H1 (cell line): ENCODE measurements around the gene EXOC2. TPM values are rescaled to one million over a fixed set of nuclear protein-coding genes. Genes with fewer than 3 reads are reported as not detected.

Experiments used
- CTCF ChIA-PET: fragments of 300-600 bp; sonication (Branson Sonifier 250); formaldehyde crosslinking; loops from one replicate; lab custom pipeline; 2021; ENCODE audit not compliant: partially characterized antibody; lab: Charles Lee
- POLR2A ChIA-PET: fragments of 300-600 bp; sonication (Branson Sonifier 250); formaldehyde crosslinking; loops from one replicate; lab custom pipeline; 2021; ENCODE audit warnings: inconsistent platforms; ENCODE audit not compliant: partially characterized antibody; lab: Charles Lee
- DNase-seq, 2 experiments: peaks; one replicate each; pipeline versions ENCODE4 v3.0.0 to v3.0.0-alpha.2; 2010 to 2022; ENCODE audit warnings: low spot score in 2 of 2, low read depth in 1 of 2, mixed read lengths in 1 of 2
- FAIRE-seq: peaks from 2 replicates; lab custom pipeline; 2011; peaks lifted over from hg19 to GRCh38; lab: Jason Lieb, UNC
- H2AFZ ChIP-seq: 2 replicates; pipeline ENCODE4 v1.8.1; 2012; ENCODE audit warnings: low read length, inconsistent platforms
- H2AK5ac ChIP-seq: 2 replicates; pipeline ENCODE4 v1.6.1; 2013; ENCODE audit warnings: low read depth, low read length
- H2BK120ac ChIP-seq: replicated peaks from 2 replicates; pipeline ENCODE3; 2013; ENCODE audit warnings: low read depth, low read length, inconsistent platforms
- H2BK12ac ChIP-seq: 2 replicates; pipeline ENCODE4 v1.6.1; 2013; ENCODE audit warnings: low read depth, low read length
- H2BK15ac ChIP-seq: 2 replicates; pipeline ENCODE4 v1.6.1; 2013; ENCODE audit warnings: low read length
- H2BK20ac ChIP-seq: 2 replicates; pipeline ENCODE4 v1.6.1; 2013; ENCODE audit warnings: low read length
- H2BK5ac ChIP-seq: 2 replicates; pipeline ENCODE4 v1.6.1; 2013; ENCODE audit warnings: low read depth, low read length
- H3K14ac ChIP-seq: 2 replicates; pipeline ENCODE4 v1.6.1; 2013; ENCODE audit warnings: inconsistent platforms; ENCODE audit not compliant: insufficient read length
- H3K18ac ChIP-seq: 2 replicates; pipeline ENCODE4 v1.6.1; 2013; ENCODE audit warnings: low read length; ENCODE audit errors: extremely low read depth
- H3K23ac ChIP-seq: 2 replicates; pipeline ENCODE4 v1.6.1; 2013; ENCODE audit warnings: inconsistent platforms; ENCODE audit not compliant: insufficient read length
- H3K23me2 ChIP-seq: 2 replicates; pipeline ENCODE4 v1.6.1; 2013; ENCODE audit warnings: low read depth, low read length
- H3K27ac ChIP-seq: 2 replicates; pipeline ENCODE4 v1.6.1; 2011; ENCODE audit warnings: low read depth, low read length, inconsistent platforms
- H3K27me3 ChIP-seq, 4 experiments: replicated peaks in 1 of 4; 1 replicate in 1 of 4; 2 replicates in 3 of 4; pipeline versions ENCODE4 v1.6.1 to v1.8.1; 2011 to 2013; ENCODE audit warnings: low read length in 3 of 4, mild to moderate bottlenecking in 3 of 4, inconsistent platforms in 2 of 4, mixed read lengths in 2 of 4, moderate library complexity in 1 of 4; ENCODE audit not compliant: control insufficient read depth in 3 of 4, insufficient read depth in 3 of 4; ENCODE audit errors: extremely low read depth in 1 of 4
- H3K36me3 ChIP-seq, 4 experiments: 2 replicates each; pipeline versions ENCODE4 v1.6.1 to v1.8.1; 2011 to 2013; ENCODE audit warnings: mild to moderate bottlenecking in 4 of 4, low read length in 3 of 4, moderate library complexity in 2 of 4, control low read depth in 1 of 4, inconsistent platforms in 1 of 4; ENCODE audit not compliant: insufficient read depth in 4 of 4, control insufficient read depth in 2 of 4
- H3K4ac ChIP-seq: replicated peaks from 2 replicates; pipeline ENCODE3; 2013; ENCODE audit warnings: low read length, low read depth, mixed read lengths, inconsistent platforms; ENCODE audit not compliant: insufficient read length
- H3K4me1 ChIP-seq, 4 experiments: replicated peaks in 1 of 4; 1 replicate in 1 of 4; 2 replicates in 3 of 4; pipeline versions ENCODE4 v1.6.1 to v1.8.1; 2011 to 2013; ENCODE audit warnings: low read length in 3 of 4, inconsistent platforms in 2 of 4, mixed read lengths in 1 of 4; ENCODE audit not compliant: insufficient read depth in 4 of 4, control insufficient read depth in 3 of 4
- H3K4me2 ChIP-seq, 2 experiments: 2 replicates each; pipeline versions ENCODE4 v1.6.1 to v1.8.1; 2011 to 2013; ENCODE audit warnings: low read depth in 2 of 2, low read length in 2 of 2, control low read depth in 1 of 2, inconsistent platforms in 1 of 2, mild to moderate bottlenecking in 1 of 2; ENCODE audit not compliant: insufficient read depth in 1 of 2
- H3K4me3 ChIP-seq, 4 experiments: fragments of 200-600, 300-600 bp in 1 of 4; sonication (generic), shearing (Covaris generic), sonication (Bioruptor Twin) in 1 of 4; 2 replicates each; pipeline versions ENCODE4 v1.5.1 to v1.8.1; 2011 to 2016; ENCODE audit warnings: low read length in 4 of 4, low read depth in 3 of 4, control low read depth in 2 of 4, inconsistent platforms in 2 of 4, mild to moderate bottlenecking in 2 of 4, mixed read lengths in 1 of 4, moderate library complexity in 1 of 4; ENCODE audit not compliant: insufficient read depth in 2 of 4; ENCODE audit errors: extremely low read depth in 1 of 4
- H3K56ac ChIP-seq: replicated peaks from 2 replicates; pipeline ENCODE3; 2013; ENCODE audit warnings: low read depth, mild to moderate bottlenecking, mixed read lengths, low read length, inconsistent platforms; ENCODE audit not compliant: insufficient read length
- H3K79me1 ChIP-seq: 2 replicates; pipeline ENCODE4 v1.6.1; 2013; ENCODE audit warnings: low read depth, low read length, control low read depth
- H3K79me2 ChIP-seq, 2 experiments: 2 replicates each; pipeline versions ENCODE4 v1.6.1 to v1.8.1; 2012 to 2013; ENCODE audit warnings: low read length in 2 of 2, mild to moderate bottlenecking in 2 of 2, inconsistent platforms in 1 of 2; ENCODE audit not compliant: insufficient read depth in 2 of 2, control insufficient read depth in 1 of 2
- H3K9ac ChIP-seq, 4 experiments: replicated peaks in 1 of 4; 1 replicate in 1 of 4; 2 replicates in 3 of 4; pipeline versions ENCODE4 v1.6.1 to v1.8.1; 2011 to 2013; ENCODE audit warnings: low read depth in 3 of 4, low read length in 3 of 4, control low read depth in 2 of 4, mild to moderate bottlenecking in 2 of 4, moderate library complexity in 2 of 4, inconsistent platforms in 1 of 4; ENCODE audit errors: extremely low read depth in 1 of 4
- H3K9me3 ChIP-seq, 2 experiments: 2 replicates each; pipeline versions ENCODE4 v1.6.1 to v1.8.1; 2012 to 2013; ENCODE audit warnings: mild to moderate bottlenecking in 2 of 2, moderate library complexity in 2 of 2, control low read depth in 1 of 2, inconsistent platforms in 1 of 2, low read depth in 1 of 2, low read length in 1 of 2, mixed read lengths in 1 of 2; ENCODE audit not compliant: insufficient read depth in 2 of 2
- H4K20me1 ChIP-seq, 2 experiments: replicated peaks in 1 of 2; 2 replicates each; pipeline versions ENCODE3 to v1.8.1; 2011 to 2013; ENCODE audit warnings: inconsistent platforms in 2 of 2, low read length in 2 of 2, mild to moderate bottlenecking in 1 of 2; ENCODE audit not compliant: insufficient read depth in 2 of 2, control insufficient read depth in 1 of 2
- H4K5ac ChIP-seq: 2 replicates; pipeline ENCODE4 v1.6.1; 2013; ENCODE audit warnings: low read length, low read depth, mixed read lengths, inconsistent platforms; ENCODE audit not compliant: insufficient read length
- H4K8ac ChIP-seq: 2 replicates; pipeline ENCODE4 v1.8.0; 2013; ENCODE audit warnings: mild to moderate bottlenecking, moderate library complexity, low read length, inconsistent platforms; ENCODE audit not compliant: insufficient read depth; ENCODE audit errors: extremely low read depth
- H4K91ac ChIP-seq: replicated peaks from 2 replicates; pipeline ENCODE3; 2013; ENCODE audit warnings: low read length, mixed read lengths, inconsistent platforms; ENCODE audit not compliant: insufficient read length
- EZH2 ChIP-seq: fragments of 200-600 bp; sonication (generic); IDR thresholded peaks from 2 replicates; pipeline ENCODE4 v1.7.1; 2012; ENCODE audit warnings: low read depth, mild to moderate bottlenecking, moderate library complexity, low read length, inconsistent platforms; ENCODE audit not compliant: severe bottlenecking
- WGBS, 2 experiments: shearing (Covaris generic) in 1 of 2; methylation state at CpG; one replicate each; pipeline versions ENCODE4 v1.1.6 to v1.1.7; 2013 to 2015; ENCODE audit warnings: low lambda C conversion rate in 2 of 2, mixed read lengths in 2 of 2, inconsistent platforms in 1 of 2, low coverage in 1 of 2, missing lambda C conversion rate in 1 of 2; ENCODE audit not compliant: insufficient replicate concordance in 2 of 2, insufficient coverage in 1 of 2, insufficient read length in 1 of 2; ENCODE audit errors: extremely low coverage in 1 of 2, missing lambda C conversion rate in 1 of 2; 5-methylcytosine and 5-hydroxymethylcytosine counted together
- polyA plus RNA-seq, 7 experiments: library from polyadenylated mRNA; depleted of rRNA in 3 of 7; stranded (reverse) in 5 of 7; unstranded in 2 of 7; fragments of >200 nt in 5 of 7; fragments of 200-250 nt in 2 of 7; gene quantifications; 1 replicate in 5 of 7; 2 replicates in 1 of 7; 4 replicates in 1 of 7; pipeline versions ENCODE4 v1.2.1 to v1.2.3, GENCODE V29; 2011 to 2013; ENCODE audit warnings: missing spikeins in 2 of 7, mixed read lengths in 2 of 7
- total RNA-seq: library from RNA; stranded (reverse); fragmentation: NEBNext Ultra II Directional; extraction: Animal tissue kit (Norgen Biotek cat#: 25700); gene quantifications from 2 replicates; pipeline ENCODE4 v1.2.1, GENCODE V29; 2021

EXOC2 gene
- total and polyA plus RNA-seq, 2 of the 8 experiments (the other 6 are each of a cell fraction or from before 2014, with no cell fraction given), result 25.5 to 44.4 TPM

DNA sequence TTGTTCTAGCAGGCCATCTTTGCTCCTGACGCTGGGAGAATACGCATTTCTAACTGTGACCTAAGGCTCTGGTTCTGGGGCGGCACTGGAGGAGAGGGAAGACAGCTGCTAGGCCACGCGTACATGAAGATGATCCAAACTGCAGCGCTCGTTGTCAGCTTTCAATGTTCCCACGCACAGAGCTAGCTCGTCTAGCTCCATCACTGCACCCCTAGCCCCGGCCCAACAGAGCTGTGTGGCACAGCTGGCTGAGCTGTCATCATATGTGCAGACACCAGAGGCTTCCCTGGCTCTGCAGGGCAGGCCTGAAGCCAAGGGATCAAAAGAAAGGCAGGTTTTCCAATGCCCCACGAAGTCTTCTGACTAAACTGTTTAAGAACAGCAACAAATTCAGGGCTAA, 176.7 kb downstream of the EXOC2 start:
- ChIA-PET POLR2A (no interaction called here), CTCF (interaction anchor here (0.8 to 1.3 kb wide), 3 partner anchors 9 to 62 kb away, joined by 3 read pairs; no protein-coding TSS in a partner anchor)
- no peak overlapping the region for H3K56ac ChIP-seq
- no peaks in the 10 kb centered on the region; the same call in 1 of the 2 replicates for H3K23me2 ChIP-seq
- no peak overlapping the region for H3K4ac ChIP-seq
- H3K4me2 ChIP-seq, result no peak overlapping the region
- peaks cover 0 to 9% (median under 1%) of the 10 kb centered on the region in 4 experiments; a peak in 2 of 7 replicates for H3K4me1 ChIP-seq
- 94% methylated on average over 11 of the region's 11 CpGs; no CpG with 5 or more reads in 1 of the 2 experiments for WGBS, 2 experiments
- H4K8ac ChIP-seq, result no peak overlapping the region
- no peak overlapping the region for H4K5ac ChIP-seq
- peaks cover 4 to 8% of the 10 kb centered on the region in 2 experiments; a peak in 2 of 4 replicates for H3K9me3 ChIP-seq
- H3K23ac ChIP-seq, result no peak overlapping the region
- H2AK5ac ChIP-seq, result no peak overlapping the region
- peaks cover 2% of the 10 kb centered on the region; the same call in 1 of the 2 replicates for H3K79me1 ChIP-seq
- TF ChIP-seq EZH2, result no peak
- H2BK120ac ChIP-seq, result no peak overlapping the region
- H3K4me3 ChIP-seq, result no peak overlapping the region
- H4K20me1 ChIP-seq, result peaks cover 2 to 3% of the 10 kb centered on the region in 2 experiments
- no peak overlapping the region for H2AFZ ChIP-seq
- no peak overlapping the region for H2BK12ac ChIP-seq
- H3K27me3 ChIP-seq, result no peaks in the 10 kb centered on the region
- H3K79me2 ChIP-seq, result no peaks in the 10 kb centered on the region
- no peak overlapping the region for H4K91ac ChIP-seq
- no peak overlapping the region for H3K18ac ChIP-seq
- H3K27ac ChIP-seq, result no peak overlapping the region
- no peak overlapping the region for H3K9ac ChIP-seq
- H2BK20ac ChIP-seq, result no peak overlapping the region
- no peak overlapping the region for H2BK15ac ChIP-seq
- DNase-seq, result no peak
- peaks cover 0 to under 1% (median 0%) of the 10 kb centered on the region in 4 experiments; a peak in 2 of 8 replicates for H3K36me3 ChIP-seq
- no peak overlapping the region for H2BK5ac ChIP-seq
- FAIRE-seq, result no peak
- no peak overlapping the region for H3K14ac ChIP-seq
